Measurements from ENCODE around the gene VPS45.

GRCh38 chr1:150083907-150084306 lies 16.3 kb downstream of the VPS45 start:
- TF ChIP-seq POLR2AphosphoS5 (IDR thresholded peaks at IDR 0.05; ENCODE audit: low read depth, low read length), result no peak
- no peak for TF ChIP-seq TAF1 (IDR thresholded peaks at IDR 0.05; ENCODE audit: low read depth, low read length)
- TF ChIP-seq POU2F2 (IDR thresholded peaks at IDR 0.05; ENCODE audit: low read depth, low read length), result no peak
- TF ChIP-seq POLR2A (IDR thresholded peaks at IDR 0.05; ENCODE audit: low read depth, low read length), result no peak
- no peak for TF ChIP-seq SPI1 (IDR thresholded peaks at IDR 0.05; ENCODE audit: low read depth, low read length)

Data from GM12891 (cell line).